Small intestine (tissue), 7 donors: ENCODE results near the gene MEGF6. TPM values are rescaled to one million over a fixed set of nuclear protein-coding genes. Genes with fewer than 3 reads are reported as not detected.
"Not testable (repeated sequence)": the region's sequence is repeated elsewhere in the genome, so short reads cannot be mapped to it uniquely, and the experiment has no call there.

Experiments
- DNase-seq, 2 donors: peaks; one replicate each; pipeline versions ENCODE4 v3.0.0 to v3.0.0-alpha.2; 2013
- FAIRE-seq: peaks from 2 replicates; lab custom pipeline; 2012; peaks lifted over from hg19 to GRCh38; lab: Jason Lieb, UNC
- H3K27ac ChIP-seq, 3 donors: one replicate each; pipeline ENCODE4 v1.5.1; 2013; ENCODE audit warnings: low read length in 2 of 3, mild to moderate bottlenecking in 2 of 3, control low read depth in 1 of 3, inconsistent platforms in 1 of 3, low read depth in 1 of 3, moderate library complexity in 1 of 3
- H3K27me3 ChIP-seq, 3 donors: one replicate each; pipeline ENCODE4 v1.6.1; 2013; ENCODE audit warnings: low read length in 3 of 3, inconsistent platforms in 1 of 3; ENCODE audit not compliant: control insufficient read depth in 3 of 3, insufficient read depth in 3 of 3
- H3K36me3 ChIP-seq, 3 donors: one replicate each; pipeline ENCODE4 v1.6.1; 2013; ENCODE audit warnings: low read length in 3 of 3, inconsistent platforms in 1 of 3, low read depth in 1 of 3, mild to moderate bottlenecking in 1 of 3, moderate library complexity in 1 of 3; ENCODE audit not compliant: control insufficient read depth in 3 of 3, insufficient read depth in 2 of 3
- H3K4me1 ChIP-seq, 3 donors: one replicate each; pipeline ENCODE4 v1.6.1; 2013; ENCODE audit warnings: low read length in 2 of 3, inconsistent platforms in 1 of 3, low read depth in 1 of 3, mild to moderate bottlenecking in 1 of 3, moderate library complexity in 1 of 3; ENCODE audit not compliant: control insufficient read depth in 3 of 3, insufficient read depth in 2 of 3
- H3K4me3 ChIP-seq, 3 donors: one replicate each; pipeline ENCODE4 v1.5.1; 2013; ENCODE audit warnings: low read length in 3 of 3, control low read depth in 1 of 3, inconsistent platforms in 1 of 3, low read depth in 1 of 3, mild to moderate bottlenecking in 1 of 3, moderate library complexity in 1 of 3
- H3K9me3 ChIP-seq, 2 donors: one replicate each; pipeline ENCODE4 v1.6.1; 2013; ENCODE audit warnings: low read depth in 1 of 2, low read length in 1 of 2; ENCODE audit not compliant: control insufficient read depth in 2 of 2, insufficient read depth in 1 of 2
- WGBS, 3 donors: extraction: QIAGEN DNeasy Blood & Tissue Kit; methylation state at CpG; one replicate each; pipeline ENCODE4 v1.1.7; 2013; 5-methylcytosine and 5-hydroxymethylcytosine counted together
- polyA plus RNA-seq, 4 donors: library from polyadenylated mRNA; stranded (reverse) in 3 of 4; unstranded in 1 of 4; fragments of 200-250 nt in 3 of 4; fragments of 120-200 nt in 1 of 4; gene quantifications; one replicate each; pipeline versions ENCODE4 v1.2.1 to v1.2.3, GENCODE V29; 2013
- donor health status: healthy with polysubstance abuse.
- donor health status: control.
- donor health status: control.
- donor health status: Bipolar disorder and iron deficiency.
- donor health status: healthy.

The MEGF6 gene
- polyA plus RNA-seq, 4 donors: 0.45 to 5.8 (median 3.7) TPM

- no peak overlapping the region for H3K27ac ChIP-seq
- no peak overlapping the region for H3K4me3 ChIP-seq
- H3K36me3 ChIP-seq: no peaks in the 10 kb centered on the region
- H3K4me1 ChIP-seq: peaks cover 0 to 12% (median 0%) of the 10 kb centered on the region in 3 donors
- peaks cover 0 to 2% (median 0%) of the 10 kb centered on the region in 3 donors for H3K27me3 ChIP-seq
- H3K9me3 ChIP-seq: no peaks in the 10 kb centered on the region
- WGBS, 3 donors: 78 to 87% (median 86%) methylated on average over 28 to 33 of the region's 33 CpGs
- DNase-seq (no peak), FAIRE-seq (no peak)
These were observed 20.1 kb downstream of the MEGF6 start for GRCh38 chr1:3590951-3591865.

- no peak overlapping the region for H3K27ac ChIP-seq
- no peaks in the 10 kb centered on the region for H3K9me3 ChIP-seq
- no peaks in the 10 kb centered on the region for H3K36me3 ChIP-seq
- FAIRE-seq (no peak), DNase-seq (peak in 1 of 2 donors; percentile 48)
- peaks cover 0 to 2% (median 0%) of the 10 kb centered on the region in 3 donors for H3K27me3 ChIP-seq
- peaks cover 0 to 12% (median 0%) of the 10 kb centered on the region in 3 donors for H3K4me1 ChIP-seq
- 43 to 51% (median 51%) methylated on average over 27 of the region's 27 CpGs for WGBS, 3 donors
- no peak overlapping the region for H3K4me3 ChIP-seq
These were observed 21.1 kb downstream of the MEGF6 start for GRCh38 chr1:3590139-3590763.

- H3K27me3 ChIP-seq: peaks cover 0 to 2% (median 0%) of the 10 kb centered on the region in 3 donors
- WGBS, 3 donors: 76 to 82% (median 77%) methylated on average over 3 to 5 of the region's 5 CpGs
- FAIRE-seq (no peak), DNase-seq (no peak)
- H3K4me3 ChIP-seq: no peak overlapping the region
- peaks cover 0 to 12% (median 0%) of the 10 kb centered on the region in 3 donors for H3K4me1 ChIP-seq
- peaks cover 0 to 1% of the 10 kb centered on the region in 2 donors for H3K9me3 ChIP-seq
- H3K36me3 ChIP-seq: no peaks in the 10 kb centered on the region
- no peak overlapping the region for H3K27ac ChIP-seq
These were observed 22.9 kb downstream of the MEGF6 start for GRCh38 chr1:3588395-3588794.

GRCh38 chr1:3586986-3587759 lies 24.1 kb downstream of the MEGF6 start:
- peaks cover 0 to 1% of the 10 kb centered on the region in 2 donors for H3K9me3 ChIP-seq
- peaks cover 0 to 12% (median 0%) of the 10 kb centered on the region in 3 donors for H3K4me1 ChIP-seq
- no peak overlapping the region for H3K4me3 ChIP-seq
- DNase-seq: no peak
- no peaks in the 10 kb centered on the region for H3K36me3 ChIP-seq
- no peak overlapping the region for H3K27ac ChIP-seq
- no peak for FAIRE-seq
- WGBS, 3 donors: 53 to 67% (median 56%) methylated on average over 24 of the region's 24 CpGs
- peaks cover 0 to 2% (median 0%) of the 10 kb centered on the region in 3 donors for H3K27me3 ChIP-seq

- peaks cover 0 to 12% (median 0%) of the 10 kb centered on the region in 3 donors for H3K4me1 ChIP-seq
- FAIRE-seq (no peak), DNase-seq (no peak)
- H3K4me3 ChIP-seq: no peak overlapping the region
- peaks cover 0 to 2% (median 0%) of the 10 kb centered on the region in 3 donors for H3K27me3 ChIP-seq
- no peaks in the 10 kb centered on the region for H3K36me3 ChIP-seq
- 88 to 90% (median 88%) methylated on average over 19 of the region's 19 CpGs for WGBS, 3 donors
- H3K9me3 ChIP-seq: peaks cover 0 to 1% of the 10 kb centered on the region in 2 donors
- H3K27ac ChIP-seq: no peak overlapping the region
These were observed 25.3 kb downstream of the MEGF6 start for GRCh38 chr1:3585940-3586568.

GRCh38 chr1:3585353-3585868 lies 25.9 kb downstream of the MEGF6 start:
- 60 to 63% (median 62%) methylated on average over 6 of the region's 6 CpGs for WGBS, 3 donors
- not testable (repeated sequence) for FAIRE-seq, H3K4me1 ChIP-seq, H3K4me3 ChIP-seq, H3K9me3 ChIP-seq, H3K27ac ChIP-seq, DNase-seq, H3K27me3 ChIP-seq, H3K36me3 ChIP-seq

- H3K36me3 ChIP-seq: no peaks in the 10 kb centered on the region
- H3K27me3 ChIP-seq: no peaks in the 10 kb centered on the region
- no peak for FAIRE-seq
- no peak for DNase-seq
- H3K9me3 ChIP-seq: peaks cover 0 to 1% of the 10 kb centered on the region in 2 donors
- H3K27ac ChIP-seq: no peak overlapping the region
- H3K4me3 ChIP-seq: no peak overlapping the region
- 76 to 83% (median 80%) methylated on average over 7 of the region's 7 CpGs for WGBS, 3 donors
- H3K4me1 ChIP-seq: peaks cover 0 to 1% (median 0%) of the 10 kb centered on the region in 3 donors
These were observed 26.4 kb downstream of the MEGF6 start for GRCh38 chr1:3584915-3585314.
